Renal cortex interstitium (tissue), 11 donors: ENCODE results near the gene PDE4D. TPM values are rescaled to one million over a fixed set of nuclear protein-coding genes. Genes with fewer than 3 reads are reported as not detected.
"Not testable (repeated sequence)": the region's sequence is repeated elsewhere in the genome, so short reads cannot be mapped to it uniquely, and the experiment has no call there.

Experiments used
- DNase-seq, 11 donors: peaks; one replicate each; pipeline ENCODE4 v3.0.0-alpha.2; 2013; ENCODE audit warnings: low read depth in 9 of 11, low spot score in 4 of 11; ENCODE audit errors: extremely low read depth in 1 of 11
- polyA plus RNA-seq, 3 donors: library from polyadenylated mRNA; unstranded; fragments of 120-200 nt; gene quantifications; one replicate each; pipeline ENCODE4 v1.2.1, GENCODE V29; 2013; ENCODE audit not compliant: insufficient read length in 3 of 3

The PDE4D gene
- polyA plus RNA-seq, 3 donors = 18.6 to 43.9 (median 21.4) TPM

DNA sequence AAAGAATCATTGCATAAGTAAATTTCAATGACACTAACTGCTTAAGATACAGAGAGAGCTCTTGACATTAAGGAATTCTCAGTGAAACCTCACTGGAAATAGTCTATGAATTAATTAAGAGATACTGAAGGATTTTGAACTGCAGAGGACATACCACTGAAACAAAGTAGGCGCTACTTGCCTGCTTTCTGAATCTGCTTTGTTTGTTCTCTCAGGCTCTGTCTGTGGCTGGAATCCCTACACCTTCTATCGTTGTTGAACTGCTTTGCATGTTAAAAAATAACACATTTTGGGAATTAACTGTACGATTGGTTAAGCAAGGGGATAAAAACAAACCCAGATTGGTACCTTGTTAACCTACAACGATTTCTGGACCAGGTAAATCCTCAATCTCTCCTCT is 435.2 kb downstream of the PDE4D start:
- DNase-seq = no peak

DNA sequence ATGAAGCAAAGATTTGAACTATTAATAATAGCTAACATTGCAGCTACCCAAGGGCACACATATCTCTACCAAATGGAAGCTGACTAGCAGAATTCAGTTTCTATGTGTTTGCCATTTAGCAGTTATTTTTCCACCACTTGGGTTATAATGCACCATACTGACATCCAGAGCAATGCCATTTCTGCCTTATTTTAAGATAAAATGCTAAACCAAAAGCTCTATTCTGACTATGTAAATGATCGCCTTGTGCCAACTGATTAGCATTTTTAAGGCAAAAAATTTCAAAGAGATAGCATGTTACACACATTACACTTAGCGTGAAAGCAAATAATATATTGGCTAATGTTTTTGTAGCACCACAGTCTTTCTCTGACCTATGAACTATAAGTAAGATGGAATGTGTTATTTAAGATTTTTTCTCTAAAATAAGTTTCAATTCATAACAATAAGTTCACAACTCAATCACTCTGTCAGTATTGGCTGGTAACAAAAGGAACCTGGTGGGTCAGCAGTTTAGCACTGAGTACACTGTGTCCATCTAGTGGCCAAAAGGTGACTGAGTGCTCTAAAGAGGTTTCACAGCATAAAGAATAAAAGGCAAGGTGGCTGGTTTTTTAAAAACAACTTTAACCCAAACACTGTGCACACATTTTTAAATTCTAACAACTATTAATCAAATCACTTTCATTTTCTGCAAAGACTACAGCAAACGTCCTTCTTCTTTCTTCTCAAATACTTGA is 443.5 kb downstream of the PDE4D start:
- DNase-seq = no peak

DNA sequence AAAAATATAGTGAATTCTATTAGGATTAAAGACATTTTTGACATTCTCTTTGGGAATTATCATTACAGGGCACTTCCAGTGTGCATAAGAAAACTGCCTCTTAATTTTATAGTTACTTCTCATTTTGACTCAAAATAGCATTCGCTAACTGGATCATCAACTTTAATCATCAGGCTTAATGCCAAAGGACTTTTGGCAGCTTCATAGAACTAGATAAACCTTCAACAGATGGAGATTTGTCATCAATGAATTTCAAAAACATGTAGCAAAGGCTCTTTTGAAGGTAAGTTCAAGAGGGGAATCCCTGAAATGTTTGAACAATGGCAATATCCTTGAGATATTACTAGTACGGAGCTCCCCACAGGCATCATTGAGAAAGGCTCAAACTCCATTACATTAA is 447.2 kb downstream of the PDE4D start:
- DNase-seq = no peak

DNA sequence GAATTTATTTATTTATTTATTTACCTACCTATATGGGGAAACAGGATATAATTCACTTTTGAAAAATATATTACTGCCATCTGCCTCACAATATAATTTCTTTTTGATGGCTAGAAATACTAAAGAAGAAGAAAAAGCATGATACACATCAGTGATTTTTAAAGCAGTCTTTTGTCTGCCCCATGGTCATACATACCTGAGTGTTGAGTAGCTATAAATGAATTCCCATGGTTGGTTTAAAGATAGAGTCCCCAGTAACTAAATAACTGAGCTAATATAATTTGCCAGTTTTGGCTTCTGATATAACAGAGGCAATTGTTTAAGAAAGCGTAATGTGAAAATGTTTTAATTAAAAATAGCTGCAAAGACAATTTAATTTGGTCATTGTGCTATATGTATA is 447.8 kb downstream of the PDE4D start:
- no peak for DNase-seq

DNA sequence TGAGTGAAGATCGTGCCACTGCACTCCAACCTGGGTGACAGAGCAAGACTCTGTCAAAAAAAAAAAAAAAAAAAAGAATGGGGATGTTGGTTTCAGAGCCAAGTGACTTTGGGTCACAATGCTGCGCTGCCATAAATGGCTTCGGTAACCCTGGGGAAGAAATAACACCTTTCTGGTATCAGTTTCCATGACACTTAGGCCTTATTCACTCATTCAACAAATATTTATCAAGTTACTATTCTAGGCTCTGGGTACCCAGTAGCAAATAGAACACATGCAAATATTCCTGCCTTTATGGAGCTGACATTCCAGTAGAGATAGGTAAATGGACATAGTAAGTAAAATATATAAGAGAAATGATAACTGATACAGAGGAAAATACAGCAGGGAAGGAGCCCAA is 454.2 kb downstream of the PDE4D start:
- DNase-seq = no peak

DNA sequence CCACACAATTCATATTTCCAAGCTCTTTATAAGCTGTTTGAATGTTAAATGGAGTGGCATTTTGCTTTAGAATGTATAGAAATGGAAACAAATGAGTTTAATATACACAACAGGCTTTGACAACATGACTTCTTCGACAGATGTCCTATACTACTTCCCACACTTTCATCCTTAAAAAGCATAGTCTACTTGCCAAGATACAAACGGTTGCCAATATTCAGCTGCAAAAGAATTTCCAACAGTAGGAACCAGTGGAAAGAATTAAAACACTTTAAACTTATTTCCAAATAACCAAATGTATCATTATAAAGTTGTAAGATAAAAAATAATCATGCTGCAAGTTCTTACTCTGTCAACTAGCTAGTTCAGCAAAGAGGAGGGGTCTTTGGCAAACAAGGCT is 456.4 kb downstream of the PDE4D start:
- DNase-seq = no peak

DNA sequence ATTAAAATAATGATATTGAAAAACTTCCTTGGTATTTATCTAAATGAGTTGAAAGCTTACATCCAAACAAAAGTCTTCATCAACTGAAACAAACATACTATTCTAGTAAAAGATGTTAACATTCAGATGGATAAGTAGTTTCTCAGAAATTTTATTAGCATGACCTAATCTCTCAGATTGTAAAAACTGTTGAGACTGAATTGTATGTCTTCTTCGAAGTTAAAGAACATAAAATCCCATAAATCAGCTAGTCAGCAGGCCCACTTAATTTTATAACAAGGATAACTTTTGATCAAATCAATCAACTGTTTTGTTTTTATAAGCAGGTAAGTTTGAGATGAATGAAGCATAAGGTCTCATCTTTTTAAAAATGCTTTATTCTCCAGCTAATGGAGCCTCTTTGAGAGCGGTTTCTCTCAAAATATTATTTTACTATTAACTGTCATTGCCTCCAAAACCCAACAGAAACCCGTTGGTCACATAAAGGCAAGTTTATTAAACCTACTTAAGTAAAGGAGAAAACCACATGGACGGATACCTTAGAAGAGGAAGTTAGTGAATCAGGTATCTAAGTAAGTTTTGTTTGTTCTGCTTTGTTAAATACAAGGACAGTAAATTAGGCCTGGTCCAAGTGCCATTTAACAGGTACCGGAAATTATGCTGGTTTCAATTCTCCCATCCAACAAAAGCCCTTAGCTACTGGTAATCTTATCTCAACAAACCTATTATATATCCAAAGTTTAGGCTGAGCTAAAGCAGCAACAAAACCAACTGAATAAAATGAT is 457.0 kb downstream of the PDE4D start:
- peak in 1 of 11 donors; percentile 20 for DNase-seq

DNA sequence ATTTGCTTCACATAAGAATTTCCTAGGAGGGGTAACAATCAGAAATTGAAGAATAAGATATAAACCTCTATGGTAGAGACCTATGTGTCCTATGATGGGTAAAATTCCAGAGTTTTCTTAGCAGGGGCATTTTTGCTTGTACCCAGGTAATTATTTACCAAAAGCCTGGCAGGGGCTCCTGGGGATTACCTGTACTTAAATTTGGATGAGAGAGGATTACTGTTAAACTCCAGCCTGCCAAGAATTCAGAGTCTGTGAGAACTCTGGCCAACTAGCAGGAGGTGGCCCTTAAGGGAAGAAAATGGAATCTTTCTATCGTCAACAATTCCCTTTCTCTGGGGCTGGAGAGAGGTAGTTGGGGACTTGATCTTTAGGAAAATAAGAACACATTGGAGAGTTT is 460.4 kb downstream of the PDE4D start:
- no peak for DNase-seq

DNA sequence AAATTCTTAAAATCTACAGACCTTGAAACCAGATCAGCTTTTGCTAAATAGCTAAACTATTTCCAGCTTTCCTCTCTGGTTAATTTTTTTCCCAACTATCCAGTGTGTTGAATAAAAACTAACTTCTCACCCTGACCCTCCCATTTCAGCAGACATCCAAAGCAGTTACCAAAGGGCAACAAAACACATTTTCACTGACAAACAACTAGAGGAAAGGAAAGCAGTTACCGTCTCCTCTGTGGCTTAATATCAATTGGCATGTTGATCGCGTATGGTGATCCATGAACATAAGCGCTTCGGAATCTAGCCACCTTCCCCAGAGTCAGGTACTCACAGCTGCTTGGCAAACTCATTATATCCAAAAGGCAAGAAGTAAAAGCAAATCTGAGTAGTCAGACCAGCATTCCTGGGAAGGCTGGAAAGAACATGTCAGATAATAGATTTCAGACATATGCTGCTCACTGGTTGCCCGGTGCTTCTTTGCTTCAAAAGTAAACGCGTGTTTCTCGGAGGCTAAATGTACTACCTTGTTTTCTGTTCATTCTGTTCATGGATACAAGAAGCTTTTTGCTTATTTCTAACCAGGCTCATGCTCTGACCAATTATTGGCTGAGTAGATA is 463.4 kb downstream of the PDE4D start:
- no peak for DNase-seq

DNA sequence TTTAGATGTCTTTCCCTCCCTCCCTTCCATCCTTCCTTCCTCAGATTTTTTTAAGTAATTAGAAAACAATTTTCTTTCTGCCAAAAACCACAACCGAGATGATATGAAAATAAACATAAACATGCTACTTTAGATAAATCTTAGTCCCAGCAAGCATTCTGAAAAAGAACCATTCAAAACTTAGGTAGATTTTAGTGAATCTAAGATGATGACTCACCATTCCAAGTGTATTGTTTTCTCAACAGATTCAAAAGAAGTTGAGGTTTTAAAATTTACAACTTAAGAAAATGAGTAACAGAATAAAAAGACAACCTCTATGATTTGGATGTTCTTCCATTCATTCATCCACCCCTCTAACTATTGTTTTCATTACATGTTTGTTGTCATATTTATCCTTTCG is 465.1 kb downstream of the PDE4D start:
- no peak for DNase-seq

DNA sequence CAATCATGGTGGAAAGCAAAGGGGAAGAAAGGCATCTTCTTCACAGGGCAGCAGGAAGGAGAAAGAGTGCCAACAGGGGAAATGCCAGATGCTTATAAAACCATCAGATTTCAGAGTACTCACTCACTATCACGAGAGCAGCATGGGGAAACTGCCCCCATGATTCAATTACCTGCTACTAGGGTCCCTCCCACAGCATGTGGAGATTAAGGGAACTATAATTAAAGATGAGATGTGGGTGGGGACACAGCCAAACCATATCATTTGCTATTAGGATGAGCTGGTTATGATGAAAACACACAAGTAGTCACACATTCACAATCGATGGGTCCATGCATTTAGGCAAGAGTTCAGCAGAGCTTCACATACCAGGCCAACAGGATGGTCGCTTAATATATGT is 469.0 kb downstream of the PDE4D start:
- no peak for DNase-seq

DNA sequence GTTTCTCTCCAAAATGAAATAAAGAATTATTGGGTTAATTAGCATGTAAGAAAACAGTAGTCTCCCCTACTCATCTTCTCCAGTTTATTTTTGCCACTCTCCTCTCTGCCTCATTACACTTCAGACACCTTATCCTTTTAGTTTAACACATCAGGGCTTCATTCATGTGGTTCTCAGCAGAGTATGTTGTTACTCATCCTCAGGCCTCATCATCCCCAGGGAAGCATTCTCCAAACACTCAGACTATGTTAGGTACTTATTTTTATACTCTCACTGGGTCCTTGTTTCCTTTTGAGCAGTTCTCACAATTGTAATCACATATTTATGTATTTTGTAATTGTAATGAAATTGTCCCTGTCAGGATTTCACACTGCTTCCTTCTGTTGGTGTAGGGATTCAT is 470.5 kb downstream of the PDE4D start:
- peak in 2 of 11 donors; percentile 24 to 35 for DNase-seq

DNA sequence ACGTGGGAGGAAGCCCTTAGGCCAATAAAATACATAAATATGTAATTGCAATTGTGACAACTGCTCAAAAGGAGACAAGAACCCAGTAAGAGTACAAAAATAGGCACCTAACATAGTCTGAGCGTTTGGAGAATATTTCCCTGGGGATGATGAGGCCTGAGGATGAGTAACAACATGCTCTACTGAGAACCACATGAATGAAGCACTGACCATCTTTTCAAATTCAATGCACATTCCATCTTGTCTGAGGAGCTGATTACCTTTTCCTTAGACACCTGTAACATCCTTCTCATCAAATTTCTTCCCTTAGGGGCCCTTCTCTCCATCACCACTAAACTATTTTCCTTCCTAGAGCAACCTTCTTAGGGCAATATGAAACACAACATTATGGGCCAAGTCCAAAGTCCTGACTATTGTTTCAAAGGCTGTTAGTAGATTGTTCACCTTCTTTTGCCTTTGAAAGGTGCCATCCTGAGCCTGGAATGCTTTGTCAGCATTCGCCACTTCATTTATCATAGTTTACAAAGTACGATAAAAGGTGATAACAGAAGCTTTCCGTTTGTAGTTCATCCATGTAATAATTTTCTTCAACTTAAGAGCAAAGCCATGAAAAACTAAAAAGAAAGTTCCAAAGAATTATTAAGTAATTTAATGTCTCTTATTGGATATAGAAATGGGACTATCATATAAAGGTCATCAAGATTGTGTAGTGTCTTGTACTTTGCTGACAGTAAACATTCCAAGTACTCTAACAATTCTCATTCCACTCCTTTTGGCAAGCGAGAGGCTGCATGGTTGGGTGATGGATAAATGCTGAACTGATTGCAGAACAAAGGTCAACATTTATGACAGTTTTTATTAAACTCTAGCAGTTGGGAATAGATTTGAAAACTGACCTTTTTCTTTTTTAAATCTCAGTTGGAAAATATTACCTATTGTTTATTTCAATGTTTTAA is 471.3 kb downstream of the PDE4D start:
- no peak for DNase-seq

DNA sequence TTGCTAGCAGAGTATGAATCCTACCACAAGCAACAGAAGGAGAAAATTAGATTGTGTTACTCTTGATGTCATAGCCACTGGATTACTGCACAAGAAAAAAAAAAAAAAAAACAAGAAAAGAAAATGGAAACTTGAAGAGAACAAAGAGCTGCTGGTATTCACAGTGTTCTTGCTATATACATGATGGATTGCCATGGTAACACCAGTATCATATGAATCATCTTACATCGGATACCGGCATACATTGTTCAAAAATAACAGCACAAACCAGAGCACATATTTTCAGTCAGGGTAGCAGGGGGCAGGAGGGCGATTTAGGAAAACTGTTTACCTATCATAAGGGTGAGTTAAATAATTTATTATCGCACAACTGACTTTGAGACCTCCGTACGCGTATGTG is 472.9 kb downstream of the PDE4D start:
- no peak for DNase-seq

DNA sequence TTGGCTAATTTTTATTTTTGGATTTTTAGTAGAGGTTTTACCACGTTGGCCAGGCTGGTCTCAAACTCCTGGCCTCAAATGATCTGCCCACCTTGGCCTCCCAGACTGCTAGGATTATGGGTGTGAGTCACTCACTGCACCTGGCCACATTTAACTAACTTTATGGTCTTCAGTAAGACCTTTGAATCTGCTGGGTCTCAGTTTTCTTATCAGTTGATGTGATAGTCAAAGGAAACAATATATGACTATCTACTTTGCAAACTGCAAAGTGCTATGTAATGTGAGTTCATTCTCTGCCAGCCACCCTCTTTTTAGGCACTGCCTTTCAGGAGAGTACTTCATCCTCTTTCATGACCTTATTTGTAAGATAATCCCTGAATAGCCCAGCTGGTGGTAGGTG is 474.7 kb downstream of the PDE4D start:
- no peak for DNase-seq

DNA sequence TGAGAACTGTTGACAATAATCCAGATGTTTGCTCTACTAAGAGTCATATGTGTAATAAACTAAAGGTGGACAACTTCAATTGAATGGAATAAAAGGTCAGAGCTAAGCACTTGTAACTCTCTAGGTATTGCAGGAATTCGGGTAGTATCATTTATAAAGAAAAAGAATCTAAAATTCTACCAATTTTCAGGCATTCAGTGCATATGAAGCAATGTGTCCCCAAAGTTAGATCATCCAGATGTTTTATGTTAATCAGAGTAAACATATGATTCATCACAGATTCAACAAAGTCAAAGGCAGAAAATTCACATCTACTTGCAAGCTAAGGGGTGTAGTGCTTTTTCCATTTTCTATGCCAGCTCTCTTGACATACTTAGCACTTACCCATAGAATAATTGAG is 477.1 kb downstream of the PDE4D start:
- DNase-seq = no peak

DNA sequence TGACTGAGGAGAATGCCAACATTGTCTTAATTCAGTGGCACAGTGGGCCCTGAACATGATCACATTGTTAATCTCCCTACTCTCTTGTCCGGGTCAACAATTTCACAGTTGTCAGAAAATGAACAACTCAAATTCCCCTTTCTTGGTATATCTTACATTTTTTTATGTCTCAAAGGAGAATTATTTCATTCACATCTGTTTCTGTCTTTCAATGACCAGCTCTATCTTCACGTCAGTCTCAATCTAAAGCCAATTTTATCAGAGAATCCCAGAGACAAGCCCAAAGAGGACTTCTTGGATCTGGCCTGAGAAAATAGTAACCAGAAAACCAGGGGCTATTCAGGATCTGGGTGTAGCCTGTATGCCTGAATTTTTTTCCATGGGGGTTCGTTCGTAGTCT is 477.5 kb downstream of the PDE4D start:
- no peak for DNase-seq

DNA sequence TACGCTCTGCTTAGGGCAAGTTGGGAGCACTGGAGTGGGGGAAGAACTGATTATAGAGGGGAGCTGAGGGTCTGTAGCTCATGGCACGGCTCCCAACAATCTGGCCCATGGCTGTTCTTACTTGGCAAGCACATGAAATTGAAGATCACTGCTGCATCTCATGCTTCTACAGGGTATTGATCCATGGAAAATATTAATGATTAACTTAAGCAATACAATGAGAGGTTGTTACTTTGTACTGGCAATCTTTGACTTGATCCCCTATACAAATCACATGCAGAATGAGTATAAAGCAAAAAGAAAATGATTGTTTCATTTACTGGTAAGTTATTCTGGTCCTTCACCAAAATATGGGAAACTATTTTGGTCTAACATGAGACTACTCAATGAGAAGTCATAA is 481.1 kb downstream of the PDE4D start:
- no peak for DNase-seq

DNA sequence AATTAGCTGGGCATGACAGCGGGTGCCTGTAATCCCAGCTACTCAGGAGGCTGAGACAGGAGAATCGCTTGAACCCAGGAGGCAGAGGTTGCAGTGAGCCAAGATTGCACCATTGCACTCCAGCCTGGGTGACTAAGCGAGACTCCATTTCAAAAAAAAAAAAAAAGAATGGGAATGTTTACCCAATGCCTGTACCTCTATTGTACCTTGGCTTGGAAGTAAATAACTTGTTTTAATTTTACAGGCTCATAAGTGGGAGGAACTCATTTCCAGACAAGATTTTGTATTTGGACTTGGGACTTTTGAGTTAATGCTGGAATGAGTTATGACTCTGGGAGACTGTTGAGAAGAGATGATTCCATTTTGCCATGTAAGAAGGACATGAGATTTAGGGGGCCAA is 484.5 kb downstream of the PDE4D start:
- DNase-seq = not testable (repeated sequence)
